ENCODE data around the gene CTDP1. TPM values are rescaled to one million over a fixed set of nuclear protein-coding genes. Genes with fewer than 3 reads are reported as not detected.

CTDP1 gene
- total RNA-seq, 1 experiment from 2014 or later = 24.9 TPM

DNA sequence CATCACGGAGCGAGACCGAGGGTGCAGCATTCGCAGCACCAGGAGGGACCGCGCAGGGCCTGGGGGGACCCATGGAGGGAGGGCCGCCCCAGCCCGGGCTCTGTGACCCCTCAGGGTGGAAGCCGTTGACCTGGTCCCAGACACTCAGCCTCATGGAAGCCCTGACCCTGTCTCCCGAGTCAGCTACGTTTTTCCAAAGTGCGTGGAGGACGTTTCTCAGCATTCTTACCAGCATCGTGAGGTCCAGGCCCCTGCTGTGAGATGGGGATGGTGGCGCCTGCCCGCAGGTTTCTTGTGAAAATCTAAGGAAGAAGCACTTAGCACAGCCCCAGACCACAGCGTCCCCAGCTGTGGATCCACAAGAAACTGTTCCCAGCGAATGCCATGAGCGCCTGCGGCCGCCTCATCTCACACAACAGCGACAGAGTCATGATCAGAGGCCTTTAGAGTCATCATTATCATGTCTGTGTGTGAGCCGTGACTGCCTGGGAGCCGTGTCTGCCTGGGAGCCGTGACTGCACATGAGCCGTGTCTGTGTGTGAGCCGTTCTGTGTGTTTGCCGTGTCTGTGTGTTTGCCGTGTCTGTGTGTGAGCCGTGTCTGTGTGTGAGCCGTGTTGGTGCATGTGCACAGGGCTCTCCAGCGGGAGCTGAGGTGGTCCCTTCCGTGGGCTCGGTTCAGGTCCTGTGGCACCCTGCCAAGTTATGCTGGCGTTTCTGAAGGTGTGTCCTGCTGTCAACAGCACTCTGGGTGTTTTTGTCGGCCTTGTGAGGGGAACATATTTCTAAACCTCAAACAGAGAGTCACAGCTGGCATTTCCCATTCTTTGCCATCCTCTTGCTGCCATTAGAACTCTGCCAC lies 68.9 kb downstream of the CTDP1 start:
- no peak overlapping the region for H3K27ac ChIP-seq (ENCODE audit: low read depth, low read length)
- intact Hi-C loops (cut with micrococcal nuclease) = no loop called here
- H3K4me1 ChIP-seq (ENCODE audit: control insufficient read depth in 1 of 2, insufficient read depth in 2 of 2, low read length in 2 of 2) = no peaks in the 10 kb centered on the region
- H2AFZ ChIP-seq (ENCODE audit: low read depth, low read length, poor library complexity, severe bottlenecking) = no peak overlapping the region
- H3K9me3 ChIP-seq (ENCODE audit: control insufficient read depth in 1 of 2, insufficient read depth in 1 of 2, low read depth in 1 of 2, low read length in 2 of 2) = no peaks in the 10 kb centered on the region
- no peak for ATAC-seq
- no peak overlapping the region for H3K4me2 ChIP-seq (ENCODE audit: low read length)
- H3K36me3 ChIP-seq (ENCODE audit: control insufficient read depth in 1 of 2, insufficient read depth in 2 of 2, low read length in 2 of 2) = peaks cover 0 to 9% of the 10 kb centered on the region in 2 experiments; a peak in 1 of 4 replicates
- H3K4me3 ChIP-seq (replicated peaks in 1 of 2; ENCODE audit: low read depth in 1 of 2, low read length in 2 of 2) = no peak overlapping the region
- ChIA-PET POLR2A (no interaction called here), CTCF (no interaction called here), RAD21 (ENCODE audit: low non-redundant PET in 1 of 2, low total read pairs in 2 of 2, uncharacterized antibody in 2 of 2, unreplicated experiment in 2 of 2) (no interaction called here)
- no peaks in the 10 kb centered on the region for H3K27me3 ChIP-seq (ENCODE audit: insufficient read depth, low read length)
- no TSS peak for BruUV-seq (replicated peaks)
- no peaks in the 10 kb centered on the region for H3K79me2 ChIP-seq (ENCODE audit: insufficient read depth, low read length)
- TF ChIP-seq SRF (IDR thresholded peaks at IDR 0.05; ENCODE audit: low read depth) = no peak
- TF ChIP-seq FOSL1 (IDR thresholded peaks at IDR 0.05; ENCODE audit: low read depth) = no peak
- TF ChIP-seq, protein P1, sequence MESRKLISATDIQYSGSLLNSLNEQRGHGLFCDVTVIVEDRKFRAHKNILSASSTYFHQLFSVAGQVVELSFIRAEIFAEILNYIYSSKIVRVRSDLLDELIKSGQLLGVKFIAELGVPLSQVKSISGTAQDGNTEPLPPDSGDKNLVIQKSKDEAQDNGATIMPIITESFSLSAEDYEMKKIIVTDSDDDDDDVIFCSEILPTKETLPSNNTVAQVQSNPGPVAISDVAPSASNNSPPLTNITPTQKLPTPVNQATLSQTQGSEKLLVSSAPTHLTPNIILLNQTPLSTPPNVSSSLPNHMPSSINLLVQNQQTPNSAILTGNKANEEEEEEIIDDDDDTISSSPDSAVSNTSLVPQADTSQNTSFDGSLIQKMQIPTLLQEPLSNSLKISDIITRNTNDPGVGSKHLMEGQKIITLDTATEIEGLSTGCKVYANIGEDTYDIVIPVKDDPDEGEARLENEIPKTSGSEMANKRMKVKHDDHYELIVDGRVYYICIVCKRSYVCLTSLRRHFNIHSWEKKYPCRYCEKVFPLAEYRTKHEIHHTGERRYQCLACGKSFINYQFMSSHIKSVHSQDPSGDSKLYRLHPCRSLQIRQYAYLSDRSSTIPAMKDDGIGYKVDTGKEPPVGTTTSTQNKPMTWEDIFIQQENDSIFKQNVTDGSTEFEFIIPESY (IDR thresholded peaks at IDR 0.05; ENCODE audit: extremely low read depth, insufficient replicate concordance, low read length) = no peak
- TF ChIP-seq CEBPB (IDR thresholded peaks at IDR 0.05; ENCODE audit: low read depth) = no peak
- no peak for TF ChIP-seq SP1 (IDR thresholded peaks at IDR 0.05; ENCODE audit: low read depth)
- no peak for TF ChIP-seq ZNF274 (IDR thresholded peaks at IDR 0.05; ENCODE audit: low read depth, low read length)
- no peak for TF ChIP-seq EGR1 (IDR thresholded peaks at IDR 0.05; ENCODE audit: low read depth)
- no peak for TF ChIP-seq POLR2A (IDR thresholded peaks at IDR 0.05; ENCODE audit: borderline replicate concordance, extremely low read depth, insufficient read depth, insufficient read length)
- TF ChIP-seq SIN3A (IDR thresholded peaks at IDR 0.05; ENCODE audit: low read depth) = no peak
- TF ChIP-seq, protein P2, sequence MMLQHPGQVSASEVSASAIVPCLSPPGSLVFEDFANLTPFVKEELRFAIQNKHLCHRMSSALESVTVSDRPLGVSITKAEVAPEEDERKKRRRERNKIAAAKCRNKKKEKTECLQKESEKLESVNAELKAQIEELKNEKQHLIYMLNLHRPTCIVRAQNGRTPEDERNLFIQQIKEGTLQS (IDR thresholded peaks at IDR 0.05) = no peak
- TF ChIP-seq TCF7L2 (IDR thresholded peaks at IDR 0.05; ENCODE audit: borderline replicate concordance, extremely low read depth, insufficient read depth, insufficient read length) = no peak
- TF ChIP-seq ELF1 (IDR thresholded peaks at IDR 0.05; ENCODE audit: borderline replicate concordance, low read depth) = no peak
- no peak for TF ChIP-seq YY1 (IDR thresholded peaks at IDR 0.05; ENCODE audit: extremely low read depth, insufficient replicate concordance, low read depth, low read length)
- no peak for TF ChIP-seq RAD21 (IDR thresholded peaks at IDR 0.05; ENCODE audit: low read depth)
- no peak for TF ChIP-seq JUND (IDR thresholded peaks at IDR 0.05)
- TF ChIP-seq, protein P3, sequence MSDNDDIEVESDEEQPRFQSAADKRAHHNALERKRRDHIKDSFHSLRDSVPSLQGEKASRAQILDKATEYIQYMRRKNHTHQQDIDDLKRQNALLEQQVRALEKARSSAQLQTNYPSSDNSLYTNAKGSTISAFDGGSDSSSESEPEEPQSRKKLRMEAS (IDR thresholded peaks at IDR 0.05) = no peak
- no peaks in the 10 kb centered on the region for H3K9me2 ChIP-seq (ENCODE audit: insufficient read depth)
- no peak for DNase-seq (ENCODE audit: low read depth, low spot score)
- H3K9ac ChIP-seq (ENCODE audit: low read length) = no peak overlapping the region
- H4K20me1 ChIP-seq (ENCODE audit: insufficient read depth) = no peaks in the 10 kb centered on the region
